Smooth muscle cell of bladder (primary cell): ENCODE measurements around the gene TLX1. TPM values are rescaled to one million over a fixed set of nuclear protein-coding genes. Genes with fewer than 3 reads are reported as not detected.

ENCODE experiments used
- total RNA-seq: library from RNA; depleted of rRNA; stranded (reverse); fragments of >200 nt; gene quantifications from 2 replicates; pipeline ENCODE4 v1.2.3, GENCODE V29; 2014

Gene TLX1
- not detected in 2 replicates for total RNA-seq

DNA sequence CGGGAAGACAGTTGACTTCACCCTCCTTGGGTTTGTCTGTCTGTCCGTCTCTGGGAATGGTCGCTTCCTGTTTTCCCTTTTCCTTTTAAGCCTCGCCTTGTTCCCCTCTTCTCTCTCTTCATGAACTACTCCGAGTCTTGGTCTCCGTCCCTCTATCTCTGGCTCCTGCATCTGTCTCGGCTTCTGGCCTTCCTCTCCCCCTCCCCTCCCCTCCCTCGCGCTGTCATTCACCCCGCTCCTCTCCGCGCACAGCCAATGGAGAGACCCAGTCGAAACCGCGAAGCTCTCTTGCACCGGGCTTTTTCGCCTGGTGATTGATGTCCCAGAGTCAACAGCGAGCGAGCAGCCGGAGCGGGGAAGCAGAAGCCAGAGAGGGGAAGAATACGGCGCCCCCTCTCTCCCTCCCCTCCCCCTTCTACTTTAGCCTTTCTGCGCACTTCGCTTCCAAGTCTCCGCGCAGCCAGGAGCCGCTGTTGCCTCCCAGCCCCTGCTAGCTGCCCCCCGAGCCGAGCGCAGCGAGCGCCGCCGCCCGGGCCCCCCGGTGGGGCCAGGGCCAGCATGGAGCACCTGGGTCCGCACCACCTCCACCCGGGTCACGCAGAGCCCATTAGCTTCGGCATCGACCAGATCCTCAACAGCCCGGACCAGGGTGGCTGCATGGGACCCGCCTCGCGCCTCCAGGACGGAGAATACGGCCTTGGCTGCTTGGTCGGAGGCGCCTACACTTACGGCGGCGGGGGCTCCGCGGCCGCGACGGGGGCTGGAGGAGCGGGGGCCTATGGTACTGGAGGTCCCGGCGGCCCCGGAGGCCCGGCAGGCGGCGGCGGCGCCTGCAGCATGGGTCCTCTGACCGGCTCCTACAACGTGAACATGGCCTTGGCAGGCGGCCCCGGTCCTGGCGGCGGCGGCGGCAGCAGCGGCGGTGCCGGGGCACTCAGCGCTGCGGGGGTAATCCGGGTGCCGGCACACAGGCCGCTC is at the start of gene TLX1:
TSS of gene TLX1 (plus strand) at position 317 of the 978 bp plus-strand sequence. CDS start at position 559, 242 bp downstream.

Other genes starting within 250 kb of the TLX1 start
- 20.6 and 22.8 TPM in 2 replicates for gene SLF2, start 218.3 kb upstream of the TLX1 start, total RNA-seq
- gene SEMA4G, start 161.8 kb upstream of the TLX1 start, total RNA-seq: 0.43 and 0.92 TPM in 2 replicates
- gene MRPL43, start 143.8 kb upstream of the TLX1 start, total RNA-seq: 50.1 and 50.5 TPM in 2 replicates
- 4.0 and 4.1 TPM in 2 replicates for gene TWNK, start 143.8 kb upstream of the TLX1 start, total RNA-seq
- 43.4 and 87.9 TPM in 2 replicates for gene LZTS2, start 131.5 kb upstream of the TLX1 start, total RNA-seq
- 0.28 and 1.1 TPM in 2 replicates for gene PDZD7, start 100.2 kb upstream of the TLX1 start, total RNA-seq
- gene SFXN3, start 100.1 kb upstream of the TLX1 start, total RNA-seq: 39.5 and 39.8 TPM in 2 replicates
- gene KAZALD1, start 69.3 kb upstream of the TLX1 start, total RNA-seq: 18.2 and 30.3 TPM in 2 replicates
- gene LBX1, start 98.2 kb downstream of the TLX1 start, total RNA-seq: not detected in 2 replicates
- 10.4 and 10.8 TPM in 2 replicates for gene BTRC, start 222.9 kb downstream of the TLX1 start, total RNA-seq